DMS79 treated with DMSO at 0.1 percent for 48 hours (cell line): ENCODE results near the gene SESN1.
A peak's percentile ranks its signal among the peaks of the same experiment; 100 is the strongest.
"Not testable (repeated sequence)": the region's sequence is repeated elsewhere in the genome, so short reads cannot be mapped to it uniquely, and the experiment has no call there.

Source experiments
- DNase-seq: peaks from one replicate; lab custom pipeline; 2025; lab: John Stamatoyannopoulos, UW

SESN1 gene

GRCh38 chr6:109094416-109095035, at the start of gene SESN1:
Gene SESN1 (minus strand): TSS chr6:109094846. CDS start chr6:109094073, 773 bp downstream.
- peak; percentile 65 for DNase-seq

- no peak for DNase-seq
These were observed 48.5 kb upstream of the SESN1 start for GRCh38 chr6:109143191-109143590.

GRCh38 chr6:109142067-109142466, 47.4 kb upstream of the SESN1 start:
- not testable (repeated sequence) for DNase-seq

GRCh38 chr6:109139109-109139508, 44.5 kb upstream of the SESN1 start:
- no peak for DNase-seq

- not testable (repeated sequence) for DNase-seq
These were observed 41.9 kb upstream of the SESN1 start for GRCh38 chr6:109136530-109136929.

GRCh38 chr6:109136039-109136438, 41.4 kb upstream of the SESN1 start:
- DNase-seq = not testable (repeated sequence)

GRCh38 chr6:109135600-109135999, 41.0 kb upstream of the SESN1 start:
- not testable (repeated sequence) for DNase-seq

GRCh38 chr6:109130065-109130464, 35.4 kb upstream of the SESN1 start:
- DNase-seq = no peak

- no peak for DNase-seq
These were observed 30.9 kb upstream of the SESN1 start for GRCh38 chr6:109125504-109125903.

GRCh38 chr6:109124219-109124618, 29.6 kb upstream of the SESN1 start:
- no peak for DNase-seq

GRCh38 chr6:109121411-109121810, 26.8 kb upstream of the SESN1 start:
- DNase-seq = no peak

- no peak for DNase-seq
These were observed 24.3 kb upstream of the SESN1 start for GRCh38 chr6:109118871-109119354.

GRCh38 chr6:109118337-109118736, 23.7 kb upstream of the SESN1 start:
- DNase-seq = no peak

GRCh38 chr6:109117346-109118035, 22.8 kb upstream of the SESN1 start:
- no peak for DNase-seq

GRCh38 chr6:109112663-109113062, 18.0 kb upstream of the SESN1 start:
- not testable (repeated sequence) for DNase-seq

GRCh38 chr6:109109663-109110062, 15.0 kb upstream of the SESN1 start:
- not testable (repeated sequence) for DNase-seq

GRCh38 chr6:109105681-109106080, 11.0 kb upstream of the SESN1 start:
- no peak for DNase-seq

- no peak for DNase-seq
These were observed 9.9 kb upstream of the SESN1 start for GRCh38 chr6:109104512-109104911.

GRCh38 chr6:109103942-109104341, 9.3 kb upstream of the SESN1 start:
- no peak for DNase-seq

GRCh38 chr6:109102762-109103161, 8.1 kb upstream of the SESN1 start:
- DNase-seq = no peak

- DNase-seq = no peak
These were observed 3.0 kb upstream of the SESN1 start for GRCh38 chr6:109097661-109098060.

GRCh38 chr6:109096208-109096607, 1.6 kb upstream of the SESN1 start:
- DNase-seq = peak; percentile 23

- DNase-seq = no peak
These were observed 1.1 kb upstream of the SESN1 start for GRCh38 chr6:109095835-109096084.
